Measurements from ENCODE around the gene DUSP28. TPM values are rescaled to one million over a fixed set of nuclear protein-coding genes. Genes with fewer than 3 reads are reported as not detected.

Gene DUSP28
- total RNA-seq, 4 donors from 2014 or later: 3.3 to 5.5 (median 4.7) TPM

GRCh38 chr2:240597419-240598181 lies 37.4 kb downstream of the DUSP28 start:
- ATAC-seq (ENCODE audit: low FRiP score) (no peak), DNase-seq (ENCODE audit: low spot score) (no peak)
- TF ChIP-seq, protein P1, sequence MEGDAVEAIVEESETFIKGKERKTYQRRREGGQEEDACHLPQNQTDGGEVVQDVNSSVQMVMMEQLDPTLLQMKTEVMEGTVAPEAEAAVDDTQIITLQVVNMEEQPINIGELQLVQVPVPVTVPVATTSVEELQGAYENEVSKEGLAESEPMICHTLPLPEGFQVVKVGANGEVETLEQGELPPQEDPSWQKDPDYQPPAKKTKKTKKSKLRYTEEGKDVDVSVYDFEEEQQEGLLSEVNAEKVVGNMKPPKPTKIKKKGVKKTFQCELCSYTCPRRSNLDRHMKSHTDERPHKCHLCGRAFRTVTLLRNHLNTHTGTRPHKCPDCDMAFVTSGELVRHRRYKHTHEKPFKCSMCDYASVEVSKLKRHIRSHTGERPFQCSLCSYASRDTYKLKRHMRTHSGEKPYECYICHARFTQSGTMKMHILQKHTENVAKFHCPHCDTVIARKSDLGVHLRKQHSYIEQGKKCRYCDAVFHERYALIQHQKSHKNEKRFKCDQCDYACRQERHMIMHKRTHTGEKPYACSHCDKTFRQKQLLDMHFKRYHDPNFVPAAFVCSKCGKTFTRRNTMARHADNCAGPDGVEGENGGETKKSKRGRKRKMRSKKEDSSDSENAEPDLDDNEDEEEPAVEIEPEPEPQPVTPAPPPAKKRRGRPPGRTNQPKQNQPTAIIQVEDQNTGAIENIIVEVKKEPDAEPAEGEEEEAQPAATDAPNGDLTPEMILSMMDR (IDR thresholded peaks at IDR 0.05): no peak

GRCh38 chr2:240598311-240598911 lies 38.3 kb downstream of the DUSP28 start:
- DNase-seq (ENCODE audit: low spot score) (no peak), ATAC-seq (ENCODE audit: low FRiP score) (no peak)
- TF ChIP-seq, protein P1 (IDR thresholded peaks at IDR 0.05): no peak

DNA sequence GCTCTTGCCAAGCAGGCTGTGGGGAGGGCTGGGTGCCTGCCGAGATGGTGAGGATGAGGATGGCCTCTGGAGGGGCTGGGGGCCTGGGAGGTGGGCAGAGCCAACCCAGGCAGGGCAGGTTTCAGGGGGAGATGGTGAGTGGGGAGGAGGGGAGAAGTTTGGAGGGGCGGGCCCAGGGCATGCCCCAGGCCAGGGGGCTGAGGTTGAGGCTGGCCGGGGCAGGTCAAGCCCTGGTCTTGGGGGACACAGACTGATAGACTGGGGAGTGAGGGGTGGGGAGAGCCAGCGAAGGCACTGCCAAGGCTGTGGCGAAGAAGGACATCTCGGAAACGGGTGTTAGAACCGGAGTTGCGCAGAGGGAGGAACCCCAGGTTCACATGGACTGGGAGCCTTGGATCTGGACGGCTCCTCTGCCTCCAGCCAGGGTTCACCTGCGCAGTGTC lies 39.0 kb downstream of the DUSP28 start:
- no peak for DNase-seq (ENCODE audit: low spot score)
- TF ChIP-seq, protein P1 (IDR thresholded peaks at IDR 0.05): no peak

DNA sequence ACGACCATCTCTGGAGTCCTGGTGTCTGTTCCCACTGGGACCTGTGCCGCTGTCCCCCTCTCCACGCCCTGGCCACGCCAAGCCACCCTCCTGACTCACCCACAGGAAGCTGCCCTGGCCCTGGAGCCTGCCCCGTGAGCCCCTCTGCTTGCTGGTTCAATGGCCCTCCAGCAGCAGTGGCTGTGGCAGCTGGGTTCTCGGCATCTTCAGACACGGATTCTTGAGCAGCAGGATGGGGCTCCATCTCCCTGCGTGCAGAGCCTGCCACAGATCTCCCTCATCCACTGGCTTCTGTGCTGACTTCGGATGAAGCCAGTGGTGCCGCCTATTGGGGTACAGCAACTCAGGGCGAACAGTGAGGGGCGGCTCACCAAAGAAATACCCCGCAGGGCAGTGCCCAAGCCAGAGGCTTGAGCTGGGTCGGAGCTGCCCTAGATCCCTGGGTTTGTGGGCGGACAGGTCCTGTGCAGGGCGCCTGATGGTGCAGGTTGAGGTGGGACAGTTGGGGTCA lies 40.3 kb downstream of the DUSP28 start:
- TF ChIP-seq, protein P1 (IDR thresholded peaks at IDR 0.05): no peak
- ATAC-seq (ENCODE audit: low FRiP score) (no peak), DNase-seq (ENCODE audit: low spot score) (no peak)

More for the DNA sequence above, 39.0 kb downstream of the DUSP28 start:
- no peak for ATAC-seq (ENCODE audit: low FRiP score)

DNA sequence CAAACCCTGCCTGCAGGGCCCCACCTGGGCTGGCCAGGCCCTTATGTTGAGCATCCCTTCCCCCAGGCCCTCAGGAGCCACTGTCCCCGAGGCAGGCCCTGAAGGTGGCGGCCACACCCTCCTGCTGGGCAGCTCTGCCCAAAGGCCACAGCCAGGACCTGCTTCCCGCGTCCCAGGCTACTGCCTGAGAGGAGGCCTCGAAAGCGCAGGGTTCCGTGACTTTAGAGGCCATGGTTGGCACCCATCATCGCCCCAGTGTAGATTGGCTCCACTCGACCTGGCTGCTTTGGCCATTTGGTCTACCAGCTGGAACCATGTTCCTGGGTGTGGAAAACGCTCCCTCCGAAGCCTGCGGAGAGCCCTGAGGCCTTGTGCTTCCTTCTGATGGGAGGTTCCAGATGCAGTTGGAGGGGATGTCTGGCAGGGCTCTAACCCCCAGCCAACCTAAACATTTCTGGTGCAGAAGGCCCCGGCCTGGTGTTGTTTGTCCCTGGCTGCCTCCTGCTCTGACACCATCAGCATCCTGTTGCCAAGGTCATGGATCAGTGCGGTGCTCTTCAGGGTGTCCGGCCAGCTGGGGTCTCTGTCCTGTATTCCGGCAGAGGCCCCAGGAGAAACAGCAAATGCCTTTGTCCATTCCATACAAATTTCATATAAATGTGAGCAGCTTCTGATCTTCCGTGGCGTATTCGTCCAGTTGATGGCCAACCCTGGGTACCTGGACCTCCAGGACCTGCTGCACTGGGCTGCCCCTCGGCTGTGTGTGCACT lies 41.1 kb downstream of the DUSP28 start:
- ATAC-seq (ENCODE audit: low FRiP score) (no peak), DNase-seq (ENCODE audit: low spot score) (no peak)
- TF ChIP-seq, protein P1 (IDR thresholded peaks at IDR 0.05): no peak

GRCh38 chr2:240601831-240602160 lies 41.6 kb downstream of the DUSP28 start:
- TF ChIP-seq, protein P1 (IDR thresholded peaks at IDR 0.05): no peak
- DNase-seq (ENCODE audit: low spot score): no peak
- no peak for ATAC-seq (ENCODE audit: low FRiP score)
